ENCODE measurements around the gene ZPR1. TPM values are rescaled to one million over a fixed set of nuclear protein-coding genes. Genes with fewer than 3 reads are reported as not detected.
A peak's percentile ranks its signal among the peaks of the same experiment; 100 is the strongest.

Gene ZPR1
- total RNA-seq, 3 donors from 2014 or later, result 28.5 to 34.6 (median 33.4) TPM

DNA sequence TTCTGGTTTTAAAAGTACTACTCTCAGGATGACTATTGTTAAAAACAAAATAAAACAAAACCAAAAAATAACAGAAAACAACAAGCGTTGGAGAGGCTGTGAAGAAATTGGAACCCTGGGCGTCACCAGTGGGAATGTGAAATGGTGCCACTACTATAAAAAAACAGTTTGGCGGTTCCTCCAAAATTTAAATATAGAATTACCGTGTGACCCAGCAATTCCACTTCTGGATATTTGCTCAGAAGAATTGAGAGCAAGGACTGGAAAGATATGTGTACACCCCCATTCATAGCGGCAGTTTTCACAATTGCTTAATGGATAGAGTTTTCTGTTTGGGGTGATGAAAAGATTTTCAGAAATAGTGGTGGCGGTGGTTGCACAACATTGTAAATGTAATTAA lies 26.7 kb upstream of the ZPR1 start:
- TF ChIP-seq, protein P1, sequence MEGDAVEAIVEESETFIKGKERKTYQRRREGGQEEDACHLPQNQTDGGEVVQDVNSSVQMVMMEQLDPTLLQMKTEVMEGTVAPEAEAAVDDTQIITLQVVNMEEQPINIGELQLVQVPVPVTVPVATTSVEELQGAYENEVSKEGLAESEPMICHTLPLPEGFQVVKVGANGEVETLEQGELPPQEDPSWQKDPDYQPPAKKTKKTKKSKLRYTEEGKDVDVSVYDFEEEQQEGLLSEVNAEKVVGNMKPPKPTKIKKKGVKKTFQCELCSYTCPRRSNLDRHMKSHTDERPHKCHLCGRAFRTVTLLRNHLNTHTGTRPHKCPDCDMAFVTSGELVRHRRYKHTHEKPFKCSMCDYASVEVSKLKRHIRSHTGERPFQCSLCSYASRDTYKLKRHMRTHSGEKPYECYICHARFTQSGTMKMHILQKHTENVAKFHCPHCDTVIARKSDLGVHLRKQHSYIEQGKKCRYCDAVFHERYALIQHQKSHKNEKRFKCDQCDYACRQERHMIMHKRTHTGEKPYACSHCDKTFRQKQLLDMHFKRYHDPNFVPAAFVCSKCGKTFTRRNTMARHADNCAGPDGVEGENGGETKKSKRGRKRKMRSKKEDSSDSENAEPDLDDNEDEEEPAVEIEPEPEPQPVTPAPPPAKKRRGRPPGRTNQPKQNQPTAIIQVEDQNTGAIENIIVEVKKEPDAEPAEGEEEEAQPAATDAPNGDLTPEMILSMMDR (IDR thresholded peaks at IDR 0.05), result no peak
- ATAC-seq (no peak), DNase-seq (no peak)
- H3K36me3 ChIP-seq (ENCODE audit: low read depth), result no peaks in the 10 kb centered on the region
- no peaks in the 10 kb centered on the region for H3K9me3 ChIP-seq
- no peak overlapping the region for H3K4me3 ChIP-seq
- intact Hi-C loops (cut with DNase I, micrococcal nuclease), result no loop called here
- H3K4me1 ChIP-seq (ENCODE audit: low read depth), result no peaks in the 10 kb centered on the region

DNA sequence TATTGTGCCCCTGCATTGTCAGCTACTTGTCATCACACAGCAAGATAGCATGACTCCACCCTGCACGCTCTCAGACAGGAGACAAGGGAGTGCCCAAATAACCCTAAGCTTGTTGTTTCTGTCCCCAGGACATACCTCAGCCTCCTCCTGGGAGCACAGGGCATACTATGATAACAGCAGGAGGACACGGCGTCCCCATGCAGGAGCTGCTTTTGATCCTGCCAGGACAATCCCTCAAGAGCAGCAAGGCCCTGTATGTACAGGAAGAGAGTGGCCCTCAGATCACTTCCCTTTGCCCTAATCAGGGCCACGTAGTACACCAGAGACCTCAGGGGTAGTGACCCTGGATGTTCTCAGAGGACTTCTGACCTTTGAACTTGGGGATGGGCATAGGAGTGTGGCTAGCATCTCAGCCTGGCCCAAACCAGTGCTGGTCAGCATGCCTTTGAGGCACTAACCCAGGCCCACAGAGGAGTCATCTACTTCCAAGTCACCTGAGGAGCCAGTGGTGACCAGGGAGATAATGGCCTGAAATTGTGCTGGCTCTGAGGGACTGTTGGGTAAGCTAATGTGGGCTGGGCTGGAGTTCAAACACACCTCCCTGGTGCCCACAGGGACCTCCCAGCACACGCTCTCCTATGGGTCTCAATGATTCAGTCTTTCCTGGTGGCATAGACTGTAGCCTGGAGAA lies 26.1 kb upstream of the ZPR1 start:
- Histone ChIP-seq H3K4me1 (ENCODE audit: low read depth) (no peaks in the 10 kb centered on the region), H3K4me3 (no peak overlapping the region), H3K9me3 (no peaks in the 10 kb centered on the region), H3K36me3 (ENCODE audit: low read depth) (no peaks in the 10 kb centered on the region)
- intact Hi-C loops (cut with DNase I, micrococcal nuclease), result no loop called here
- peak; percentile 51 for ATAC-seq
- TF ChIP-seq, protein P1 (IDR thresholded peaks at IDR 0.05), result no peak
- no peak for DNase-seq

DNA sequence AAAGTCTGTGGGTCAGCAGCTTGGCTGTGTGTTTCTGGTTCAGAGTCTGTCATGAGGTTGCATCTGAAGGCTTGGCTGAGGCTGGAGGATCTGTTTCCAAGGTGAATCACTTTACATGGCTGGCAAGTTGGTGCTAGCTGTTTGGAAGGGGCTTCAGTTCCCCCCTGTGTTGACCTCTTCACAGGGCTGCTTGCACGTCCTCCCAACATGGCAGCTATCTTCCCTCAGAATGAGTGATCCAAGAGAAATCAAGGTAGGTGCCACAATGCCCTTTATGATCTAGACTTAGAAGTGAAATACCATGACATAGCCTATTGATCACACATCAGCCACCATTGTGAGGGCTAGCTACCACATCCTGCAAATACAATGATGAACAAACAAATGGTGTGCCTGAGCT lies 25.3 kb upstream of the ZPR1 start:
- no peak for ATAC-seq
- Histone ChIP-seq H3K4me1 (ENCODE audit: low read depth) (no peaks in the 10 kb centered on the region), H3K36me3 (ENCODE audit: low read depth) (no peaks in the 10 kb centered on the region), H3K4me3 (no peak overlapping the region), H3K9me3 (no peaks in the 10 kb centered on the region)
- DNase-seq, result no peak
- TF ChIP-seq, protein P1 (IDR thresholded peaks at IDR 0.05), result no peak
- intact Hi-C loops (cut with DNase I, micrococcal nuclease), result no loop called here

DNA sequence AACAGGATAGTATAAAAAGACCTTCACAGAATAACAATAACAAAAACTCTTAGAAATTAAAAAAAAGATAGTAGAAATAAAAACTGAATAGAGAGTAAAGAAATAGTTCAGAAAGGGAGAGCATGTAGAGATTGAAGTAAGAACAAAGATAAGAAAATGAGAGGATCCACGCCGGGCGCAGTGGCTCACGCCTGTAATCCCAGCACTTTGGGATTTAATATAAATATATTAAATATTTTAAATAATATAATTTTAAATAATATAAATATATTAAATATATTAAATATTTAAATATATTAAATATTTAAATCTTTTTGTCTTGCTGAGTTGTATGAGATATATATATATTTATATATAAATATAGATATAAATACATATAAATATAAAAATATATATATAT lies 24.3 kb upstream of the ZPR1 start:
- no peak for DNase-seq
- intact Hi-C loops (cut with DNase I, micrococcal nuclease), result no loop called here
- Histone ChIP-seq H3K4me3 (no peak overlapping the region), H3K4me1 (ENCODE audit: low read depth) (no peaks in the 10 kb centered on the region), H3K36me3 (ENCODE audit: low read depth) (no peaks in the 10 kb centered on the region), H3K9me3 (no peaks in the 10 kb centered on the region)
- ATAC-seq, result no peak
- TF ChIP-seq, protein P1 (IDR thresholded peaks at IDR 0.05), result no peak

DNA sequence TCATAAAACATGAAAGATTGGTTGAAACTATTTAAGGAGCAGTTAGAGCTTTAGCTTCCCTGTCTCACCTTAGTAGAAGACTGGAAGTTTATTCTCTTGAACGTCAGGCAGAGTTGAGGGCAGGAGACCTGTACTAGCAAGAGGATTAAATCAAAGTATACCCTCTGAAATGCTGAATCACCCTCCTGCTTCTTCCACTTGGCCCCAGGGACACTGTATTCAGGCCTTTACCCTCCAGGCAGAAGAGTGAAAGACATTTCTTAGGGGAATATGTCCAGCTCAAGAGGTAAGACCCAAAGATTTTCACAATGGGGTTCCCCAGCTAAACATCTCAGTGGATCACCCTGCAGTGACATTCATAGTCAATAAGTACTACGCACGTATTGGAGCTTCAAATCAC lies 23.4 kb upstream of the ZPR1 start:
- no peaks in the 10 kb centered on the region for H3K9me3 ChIP-seq
- ATAC-seq (no peak), DNase-seq (no peak)
- H3K4me3 ChIP-seq, result no peak overlapping the region
- H3K4me1 ChIP-seq (ENCODE audit: low read depth), result no peaks in the 10 kb centered on the region
- TF ChIP-seq, protein P1 (IDR thresholded peaks at IDR 0.05), result no peak
- H3K36me3 ChIP-seq (ENCODE audit: low read depth), result no peaks in the 10 kb centered on the region
- intact Hi-C loops (cut with DNase I, micrococcal nuclease), result no loop called here

Measured in mucosa of descending colon (tissue), 3 donors.